GM19324 (cell line): ENCODE results near the gene TEX26.

Source experiments
- ATAC-seq: cut with Tn5 transposase; IDR thresholded peaks from one replicate; pipeline ENCODE4 v1.9.1; 2021; ENCODE audit warnings: mild to moderate bottlenecking, moderate library complexity; ENCODE audit not compliant: unreplicated experiment, low FRiP score

TEX26 gene

DNA sequence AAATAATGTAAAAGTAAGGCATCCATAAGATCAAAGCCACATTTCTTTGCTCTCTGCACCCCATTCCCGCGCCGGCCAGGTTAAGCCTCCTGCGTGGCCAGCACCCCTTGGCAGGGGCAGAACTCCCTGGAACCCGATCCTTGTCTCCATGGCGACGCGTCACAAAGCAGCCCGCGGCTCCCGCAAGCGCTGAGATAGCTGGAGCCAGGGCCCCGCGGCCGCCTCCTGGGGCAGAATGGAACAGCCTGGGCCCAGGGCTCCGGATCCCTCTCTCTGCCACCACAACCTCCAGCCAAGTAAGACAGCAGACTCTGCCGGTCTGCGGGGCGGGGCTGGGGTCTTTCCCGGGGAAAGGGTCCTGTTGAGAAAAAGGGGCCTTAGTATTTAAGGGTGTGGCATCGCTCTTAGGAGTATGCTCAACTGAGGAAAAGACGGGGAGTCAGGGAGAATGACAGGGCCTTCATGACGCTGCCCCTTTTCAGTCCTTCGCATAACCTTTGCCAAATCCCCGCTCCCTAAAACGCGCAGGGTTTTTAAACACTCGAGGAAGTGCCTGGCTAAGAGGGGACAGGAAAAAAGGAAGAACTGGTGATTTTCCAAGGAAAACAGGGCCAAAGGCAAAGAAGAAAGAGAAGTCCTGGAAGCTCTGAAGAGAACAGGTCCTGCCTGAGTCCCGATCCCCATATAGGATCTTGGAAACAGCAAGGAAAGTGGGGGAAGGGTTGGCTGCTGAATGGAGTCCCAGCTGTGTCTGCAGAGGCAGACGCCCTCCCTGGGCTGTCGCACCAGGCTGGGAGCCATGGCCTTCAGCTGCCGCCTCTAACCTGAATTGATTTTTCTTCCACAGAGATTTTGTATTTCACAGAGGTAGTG lies at the start of gene TEX26:
TEX26 (plus strand) TSS at position 176 of the 873 bp plus-strand sequence; CDS start at position 236, 60 bp downstream.
- no peak for ATAC-seq

- ATAC-seq = no peak
Measured at GRCh38 chr13:30882996-30883766, 49.3 kb upstream of the TEX26 start.

GRCh38 chr13:30884543-30884942 lies 47.9 kb upstream of the TEX26 start:
- no peak for ATAC-seq

- no peak for ATAC-seq
Measured at GRCh38 chr13:30889196-30889690, 43.2 kb upstream of the TEX26 start.

DNA sequence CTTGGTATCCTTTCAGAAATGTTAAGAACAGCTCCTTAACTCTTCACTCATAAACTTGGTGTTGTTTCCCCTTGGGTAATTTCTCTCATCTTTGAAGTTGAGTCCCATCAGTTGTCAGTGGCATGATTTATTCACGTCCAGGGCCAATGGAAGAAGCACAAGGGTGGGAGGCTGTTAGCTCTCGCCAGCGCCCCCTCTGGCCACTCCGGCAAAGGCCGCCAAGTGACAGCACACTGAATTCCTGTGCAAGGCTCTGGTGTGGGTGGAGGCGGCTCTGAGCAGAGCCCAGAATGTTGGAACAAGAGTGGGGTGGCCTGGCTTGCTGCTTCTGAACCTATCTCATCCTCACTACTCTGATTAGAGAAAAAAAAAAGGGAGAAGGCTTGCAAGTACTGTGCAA lies 39.5 kb upstream of the TEX26 start:
- no peak for ATAC-seq

DNA sequence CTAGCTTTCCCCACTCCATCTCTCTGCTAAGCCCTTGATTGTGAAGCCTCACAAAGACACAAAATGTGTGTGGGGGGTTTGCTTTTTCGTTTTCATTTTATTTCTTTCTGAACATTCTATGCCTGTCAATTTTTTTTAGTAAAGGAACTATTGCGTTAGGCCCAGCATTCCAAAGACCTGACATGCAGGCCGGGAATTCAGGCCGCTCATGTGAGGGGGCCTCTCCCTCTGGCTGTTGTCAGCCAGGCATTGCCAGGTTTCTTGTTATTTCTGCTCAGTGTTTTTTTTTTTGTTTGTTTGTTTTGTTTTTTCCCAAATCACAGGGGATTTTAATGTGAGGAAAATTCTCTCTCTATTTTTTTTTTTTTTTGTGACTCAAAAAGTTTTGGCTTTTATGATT lies 36.7 kb upstream of the TEX26 start:
- ATAC-seq = no peak

GRCh38 chr13:30898070-30898469 lies 34.4 kb upstream of the TEX26 start:
- ATAC-seq = no peak

DNA sequence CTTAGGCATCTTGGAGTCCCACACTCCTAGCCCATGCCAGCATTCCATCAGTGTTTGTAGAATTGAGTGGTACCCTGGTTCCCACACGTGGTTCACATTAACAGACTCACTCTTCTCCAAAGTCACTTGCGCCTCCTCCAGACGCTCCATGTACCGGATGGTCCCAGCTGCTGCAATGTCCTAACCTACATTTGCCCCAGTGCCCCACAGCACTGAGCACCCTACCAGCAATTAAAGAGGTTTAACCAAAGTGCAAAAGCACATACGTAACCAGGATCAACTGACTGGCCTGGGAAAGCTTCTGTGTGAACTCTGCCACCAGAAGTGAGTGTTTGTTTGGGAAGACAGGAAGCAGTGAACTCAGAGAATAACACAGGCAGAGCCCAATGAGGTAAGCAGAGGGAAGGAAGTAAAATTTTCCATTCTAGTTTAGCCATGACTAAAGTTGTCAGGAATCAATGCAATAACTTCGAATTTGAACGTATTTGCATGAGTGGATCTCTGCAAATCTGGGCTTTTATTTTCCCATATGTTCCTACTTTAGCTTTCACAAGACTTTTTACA lies 33.7 kb upstream of the TEX26 start:
- ATAC-seq = no peak

- ATAC-seq = no peak
Measured at GRCh38 chr13:30900436-30900835, 32.0 kb upstream of the TEX26 start.

DNA sequence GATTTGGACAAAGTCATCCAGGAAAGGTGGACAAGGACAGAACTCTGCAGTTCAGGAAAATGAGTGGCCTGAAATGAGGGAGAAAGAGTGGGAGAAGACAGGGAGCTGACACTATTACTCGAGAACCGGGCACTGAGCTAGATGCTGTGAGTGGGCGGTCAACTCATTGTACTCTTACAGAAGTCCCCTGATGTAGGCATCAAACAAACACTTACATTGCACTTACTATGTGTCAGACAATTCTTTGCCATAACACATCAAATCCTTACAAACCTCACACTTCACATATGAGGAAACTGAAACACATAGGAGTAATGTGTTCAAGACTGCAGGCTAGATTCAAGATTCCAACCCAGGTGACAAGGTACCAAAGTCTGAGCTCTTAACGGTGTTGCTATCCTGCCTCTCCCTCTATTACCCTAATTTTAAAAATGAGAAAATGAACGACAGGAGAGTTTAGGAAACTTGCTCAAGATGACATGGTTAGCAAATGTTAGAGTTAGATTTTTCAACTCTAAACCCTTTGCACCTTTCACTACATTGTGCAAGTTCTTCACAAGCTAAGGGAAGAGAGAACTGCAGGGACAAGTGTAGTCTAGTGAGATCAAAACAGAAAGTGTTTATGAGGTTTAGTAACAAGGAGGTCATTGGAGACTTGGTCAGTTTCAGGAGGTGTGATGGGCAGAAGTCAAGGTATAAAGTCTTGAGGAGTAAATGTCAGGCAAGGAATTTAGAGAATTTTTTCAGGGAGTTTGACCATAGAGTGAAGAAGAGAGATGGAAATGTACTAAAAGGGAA lies 31.3 kb upstream of the TEX26 start:
- no peak for ATAC-seq

- no peak for ATAC-seq
Measured at GRCh38 chr13:30904043-30904442, 28.4 kb upstream of the TEX26 start.

GRCh38 chr13:30905932-30906383 lies 26.5 kb upstream of the TEX26 start, which contains the start of gene MEDAG:
Gene MEDAG, plus strand, starts transcription at chr13:30906271. Its CDS starts 245 bp downstream, at chr13:30906516.
- no peak for ATAC-seq

- ATAC-seq = no peak
Measured at GRCh38 chr13:30906411-30907051, 25.9 kb upstream of the TEX26 start.

DNA sequence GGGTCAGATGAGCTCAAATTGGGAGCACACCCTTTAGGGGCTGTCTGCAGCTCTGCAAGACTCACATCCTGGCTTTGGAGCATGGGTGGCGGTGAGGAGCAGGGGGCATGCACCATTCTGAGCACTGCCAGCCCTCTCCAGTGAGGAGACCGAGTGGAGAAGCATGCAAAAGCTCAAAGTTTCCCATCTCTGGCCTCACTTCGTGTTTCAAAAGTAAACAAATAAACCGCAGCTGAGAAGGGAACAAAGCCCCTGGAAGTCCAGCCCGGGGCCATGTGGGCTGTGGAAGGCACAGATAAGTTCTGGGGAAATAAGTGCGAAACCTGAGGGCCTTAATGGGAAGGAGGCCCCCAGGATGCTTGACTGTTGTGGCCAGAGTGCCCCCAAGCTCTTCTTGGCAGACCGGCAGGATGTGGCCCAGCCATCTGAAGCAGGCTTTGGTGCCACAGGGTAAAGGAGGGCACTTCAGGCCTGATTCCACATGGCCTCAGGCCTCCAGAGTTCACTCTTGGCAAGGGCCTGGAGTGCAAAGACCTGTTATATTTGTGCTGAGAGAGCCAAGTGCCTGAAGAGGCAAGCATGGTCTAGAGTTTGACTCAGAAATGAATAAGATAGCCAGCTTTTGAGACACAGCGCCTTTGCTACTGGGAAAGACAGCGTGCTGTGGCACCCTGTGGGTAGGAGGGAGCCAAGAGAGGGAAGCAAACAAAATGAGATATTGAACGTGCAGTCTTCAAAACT lies 25.2 kb upstream of the TEX26 start:
- no peak for ATAC-seq

GRCh38 chr13:30908416-30908980 lies 24.0 kb upstream of the TEX26 start:
- no peak for ATAC-seq

- ATAC-seq = no peak
Measured at GRCh38 chr13:30910676-30911075, 21.8 kb upstream of the TEX26 start.

DNA sequence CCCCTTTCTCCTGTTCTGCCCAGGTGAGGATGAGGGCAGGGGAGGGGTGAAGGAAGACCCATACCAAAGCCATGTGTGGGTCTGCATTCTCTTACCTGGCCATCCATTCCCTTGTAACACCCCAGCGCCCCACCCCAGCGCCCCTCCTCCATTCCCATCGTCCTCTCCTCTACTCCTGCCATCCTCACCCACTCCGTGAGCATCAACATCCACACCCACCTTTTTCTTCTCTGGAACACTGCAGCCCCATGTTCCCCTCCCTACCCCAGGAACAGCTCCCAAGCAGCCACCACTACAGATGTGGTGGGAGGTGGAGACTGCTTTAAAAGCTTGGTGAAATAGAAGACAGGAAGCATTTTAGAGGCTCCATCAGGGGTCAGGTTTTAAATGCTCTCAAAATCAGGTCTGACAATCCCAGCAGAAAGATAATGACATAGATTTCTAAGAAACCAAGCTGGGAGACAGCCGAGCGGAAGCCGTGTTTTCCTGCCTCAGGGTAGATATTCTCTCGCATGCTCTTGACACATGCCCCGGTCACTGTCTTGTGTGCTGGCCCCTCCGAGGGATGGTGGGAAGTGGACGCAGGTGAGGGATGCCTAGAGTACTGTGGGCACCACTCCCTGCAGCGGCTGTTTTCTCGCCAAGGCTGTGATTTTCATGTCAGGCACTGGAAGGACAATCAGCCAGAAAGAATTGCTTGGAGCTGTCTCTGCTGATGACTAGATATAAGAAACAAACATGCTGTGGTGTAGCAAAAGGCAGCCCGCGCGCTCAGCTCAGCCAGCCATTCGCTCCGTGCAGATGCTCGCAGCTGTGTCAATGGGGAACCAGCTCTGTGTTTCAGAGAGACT lies 16.5 kb upstream of the TEX26 start:
- ATAC-seq = no peak

- ATAC-seq = no peak
Measured at GRCh38 chr13:30916991-30917390, 15.5 kb upstream of the TEX26 start.
